Spinal cord (tissue), 10 donors: ENCODE measurements around the gene TRPM5. TPM values are rescaled to one million over a fixed set of nuclear protein-coding genes. Genes with fewer than 3 reads are reported as not detected.

Experiments used
- DNase-seq, 6 donors: peaks; one replicate each; pipeline versions ENCODE4 v3.0.0 to v3.0.0-alpha.2; 2013 to 2015; ENCODE audit warnings: low spot score in 6 of 6, low read depth in 4 of 6
- H3K27ac ChIP-seq: one replicate; pipeline ENCODE4 v1.5.1; 2013; ENCODE audit warnings: low read depth, low read length, control low read depth
- H3K27me3 ChIP-seq: one replicate; pipeline ENCODE4 v1.6.1; 2013; ENCODE audit warnings: low read length; ENCODE audit not compliant: control insufficient read depth, insufficient read depth
- H3K36me3 ChIP-seq: one replicate; pipeline ENCODE4 v1.6.1; 2013; ENCODE audit warnings: low read length; ENCODE audit not compliant: control insufficient read depth, insufficient read depth
- H3K4me1 ChIP-seq: one replicate; pipeline ENCODE4 v1.6.1; 2013; ENCODE audit warnings: low read length; ENCODE audit not compliant: control insufficient read depth, insufficient read depth
- H3K4me3 ChIP-seq: one replicate; pipeline ENCODE4 v1.5.1; 2013; ENCODE audit warnings: low read depth, low read length, control low read depth
- H3K9me3 ChIP-seq: one replicate; pipeline ENCODE4 v1.6.1; 2013; ENCODE audit warnings: low read length; ENCODE audit not compliant: control insufficient read depth, insufficient read depth
- WGBS: methylation state at CpG from one replicate; pipeline ENCODE4 v1.1.5; 2013; ENCODE audit warnings: missing lambda C conversion rate; ENCODE audit not compliant: insufficient coverage; 5-methylcytosine and 5-hydroxymethylcytosine counted together
- polyA plus RNA-seq, 2 donors: library from polyadenylated mRNA; unstranded; fragments of 120-200 nt; gene quantifications; one replicate each; pipeline ENCODE4 v1.2.1, GENCODE V29; 2013; ENCODE audit not compliant: insufficient read length in 2 of 2
- total RNA-seq, 2 donors: library from RNA; depleted of rRNA in 1 of 2; stranded (reverse); fragments of 120-200 nt in 1 of 2; fragments of >200 nt in 1 of 2; gene quantifications; one replicate each; pipeline versions ENCODE4 v1.2.3 to v1.2.4, GENCODE V29; 2013 to 2014
- donor health status: healthy.

The TRPM5 gene
- total and polyA plus RNA-seq, 4 donors: 0.08 to 0.11 (median 0.10) TPM; not detected in 1

DNA sequence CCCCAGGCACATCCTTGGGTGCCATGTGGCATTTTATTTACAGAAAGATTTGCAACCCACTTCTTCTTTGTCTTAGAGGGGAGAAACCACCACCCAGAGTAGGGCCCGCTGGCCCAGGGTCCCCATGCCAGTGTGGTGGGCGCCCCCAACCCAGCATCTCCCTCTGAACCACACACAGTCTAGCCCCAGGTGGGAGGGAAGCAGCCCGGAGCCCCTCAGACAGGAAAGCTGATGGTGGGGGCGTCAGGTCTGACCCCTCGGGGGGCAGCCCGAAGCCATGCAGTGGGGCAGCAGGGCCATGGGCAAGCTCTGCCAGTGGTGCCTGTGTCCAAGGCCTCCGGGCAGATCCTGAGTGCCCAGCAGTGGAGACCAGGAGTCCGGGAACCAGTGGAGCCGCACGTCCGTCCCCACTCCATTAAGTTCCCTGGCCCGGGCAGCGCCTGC, 11.7 kb downstream of the TRPM5 start:
- DNase-seq: no peak
- H3K9me3 ChIP-seq: no peaks in the 10 kb centered on the region
- H3K4me1 ChIP-seq: no peaks in the 10 kb centered on the region
- H3K27me3 ChIP-seq: no peaks in the 10 kb centered on the region
- no peak overlapping the region for H3K27ac ChIP-seq
- H3K4me3 ChIP-seq: no peak overlapping the region
- 86% methylated on average over 12 of the region's 13 CpGs for WGBS
- H3K36me3 ChIP-seq: no peaks in the 10 kb centered on the region

GRCh38 chr11:2432171-2432621, 12.1 kb downstream of the TRPM5 start:
- Histone ChIP-seq H3K4me3 (no peak overlapping the region), H3K27ac (no peak overlapping the region), H3K9me3 (no peaks in the 10 kb centered on the region), H3K36me3 (no peaks in the 10 kb centered on the region), H3K4me1 (no peaks in the 10 kb centered on the region), H3K27me3 (no peaks in the 10 kb centered on the region)
- no peak for DNase-seq
- 79% methylated on average over 13 of the region's 15 CpGs for WGBS

GRCh38 chr11:2431395-2431794, 12.9 kb downstream of the TRPM5 start:
- Histone ChIP-seq H3K4me3 (no peak overlapping the region), H3K36me3 (no peaks in the 10 kb centered on the region), H3K9me3 (no peaks in the 10 kb centered on the region), H3K4me1 (no peaks in the 10 kb centered on the region), H3K27ac (no peak overlapping the region), H3K27me3 (no peaks in the 10 kb centered on the region)
- DNase-seq: no peak
- WGBS: 83% methylated on average over 1 of the region's 1 CpG

DNA sequence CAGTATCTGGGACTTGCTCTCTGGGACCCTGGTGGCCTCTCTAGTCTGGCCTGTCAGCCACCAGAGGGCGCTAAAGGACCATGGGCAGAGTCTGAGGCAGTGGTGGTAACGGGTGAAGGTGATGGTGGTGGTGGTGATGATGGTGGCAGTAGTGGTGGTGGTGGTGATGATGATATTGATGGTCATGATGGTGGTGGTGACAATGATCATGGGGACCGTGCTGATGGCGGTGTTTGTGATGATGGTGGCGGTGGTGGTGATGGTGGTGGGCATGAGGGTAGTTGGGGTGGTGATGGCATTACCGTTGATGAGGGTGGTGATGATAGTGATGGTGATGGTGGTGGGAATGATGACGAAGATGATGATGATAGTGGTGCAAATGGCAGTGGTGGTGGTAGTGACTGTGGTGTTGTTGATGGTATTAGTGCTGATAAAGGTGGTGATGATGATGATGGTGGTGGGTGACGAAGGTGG, 16.0 kb downstream of the TRPM5 start:
- Histone ChIP-seq H3K27me3 (no peaks in the 10 kb centered on the region), H3K4me3 (no peak overlapping the region), H3K4me1 (no peaks in the 10 kb centered on the region), H3K9me3 (no peaks in the 10 kb centered on the region), H3K36me3 (no peaks in the 10 kb centered on the region), H3K27ac (no peak overlapping the region)
- DNase-seq: peak in 2 of 6 donors; percentile 20 to 37
- 60% methylated on average over 8 of the region's 8 CpGs for WGBS

GRCh38 chr11:2427721-2428321, 16.5 kb downstream of the TRPM5 start:
- no peaks in the 10 kb centered on the region for H3K9me3 ChIP-seq
- H3K4me3 ChIP-seq: no peak overlapping the region
- no peaks in the 10 kb centered on the region for H3K27me3 ChIP-seq
- 83% methylated on average over 12 of the region's 12 CpGs for WGBS
- H3K4me1 ChIP-seq: no peaks in the 10 kb centered on the region
- H3K27ac ChIP-seq: no peak overlapping the region
- DNase-seq: no peak
- no peaks in the 10 kb centered on the region for H3K36me3 ChIP-seq

- WGBS: 89% methylated on average over 13 of the region's 14 CpGs
Observed at GRCh38 chr11:2426826-2427521, 17.3 kb downstream of the TRPM5 start.

DNA sequence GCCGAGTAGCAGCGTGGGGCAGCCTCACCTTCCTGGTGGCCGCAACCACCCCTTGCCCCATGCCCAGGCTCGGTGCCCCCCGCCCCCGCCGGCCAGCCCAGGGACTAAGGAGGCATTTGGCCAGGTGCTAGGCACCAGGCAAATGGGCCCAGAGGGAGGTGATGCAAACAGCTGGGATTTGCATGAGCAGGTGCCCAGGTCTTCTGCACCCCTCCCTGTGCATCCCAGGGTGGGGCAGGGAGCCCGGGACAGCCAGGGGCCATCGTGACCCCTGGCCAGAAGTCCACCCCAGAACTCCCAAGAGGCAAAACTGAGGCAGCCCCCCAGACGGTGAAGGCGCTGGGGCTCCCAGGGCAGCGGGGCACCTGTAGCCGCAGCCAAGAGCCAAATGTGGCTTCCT, 18.1 kb downstream of the TRPM5 start:
- no peaks in the 10 kb centered on the region for H3K27me3 ChIP-seq
- 87% methylated on average over 13 of the region's 13 CpGs for WGBS
- no peak for DNase-seq
- H3K36me3 ChIP-seq: no peaks in the 10 kb centered on the region
- H3K4me1 ChIP-seq: peaks cover under 1% of the 10 kb centered on the region
- no peaks in the 10 kb centered on the region for H3K9me3 ChIP-seq
- no peak overlapping the region for H3K4me3 ChIP-seq
- no peak overlapping the region for H3K27ac ChIP-seq

More at GRCh38 chr11:2426826-2427521, 17.3 kb downstream of the TRPM5 start:
- no peak overlapping the region for H3K4me3 ChIP-seq
- H3K9me3 ChIP-seq: no peaks in the 10 kb centered on the region
- no peaks in the 10 kb centered on the region for H3K36me3 ChIP-seq
- DNase-seq: no peak
- H3K27me3 ChIP-seq: no peaks in the 10 kb centered on the region
- no peaks in the 10 kb centered on the region for H3K4me1 ChIP-seq
- H3K27ac ChIP-seq: no peak overlapping the region

DNA sequence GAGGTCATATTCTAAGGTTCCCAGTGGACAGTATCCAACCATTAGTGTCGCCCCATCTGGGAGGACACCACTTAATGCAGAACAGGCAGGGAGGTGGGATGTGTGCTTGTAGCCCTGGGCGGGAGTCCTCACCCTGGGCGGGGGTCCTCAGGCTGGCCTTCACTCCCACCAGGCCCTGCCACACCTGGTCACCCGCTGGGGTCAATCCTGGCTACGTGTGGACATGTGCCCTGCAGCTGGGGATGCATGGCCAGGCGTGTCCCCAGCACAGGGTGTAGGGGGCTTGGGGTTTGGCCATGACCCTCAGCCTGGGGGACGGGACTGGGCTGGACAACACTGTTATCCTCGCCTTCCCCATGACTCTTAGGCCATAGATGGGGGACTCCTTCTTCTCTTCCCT, 18.8 kb downstream of the TRPM5 start:
- H3K27ac ChIP-seq: no peak overlapping the region
- WGBS: 70% methylated on average over 5 of the region's 8 CpGs
- H3K4me3 ChIP-seq: no peak overlapping the region
- H3K4me1 ChIP-seq: peaks cover 8% of the 10 kb centered on the region
- H3K27me3 ChIP-seq: no peaks in the 10 kb centered on the region
- H3K9me3 ChIP-seq: no peaks in the 10 kb centered on the region
- H3K36me3 ChIP-seq: no peaks in the 10 kb centered on the region
- no peak for DNase-seq

GRCh38 chr11:2424811-2425495, 19.4 kb downstream of the TRPM5 start:
- DNase-seq: no peak
- 81% methylated on average over 28 of the region's 28 CpGs for WGBS
- no peaks in the 10 kb centered on the region for H3K27me3 ChIP-seq
- H3K9me3 ChIP-seq: no peaks in the 10 kb centered on the region
- peaks cover 14% of the 10 kb centered on the region for H3K4me1 ChIP-seq
- no peak overlapping the region for H3K27ac ChIP-seq
- no peaks in the 10 kb centered on the region for H3K36me3 ChIP-seq
- no peak overlapping the region for H3K4me3 ChIP-seq
